Measurements from ENCODE around the gene AKAP7.
"Not testable (repeated sequence)": the region's sequence is repeated elsewhere in the genome, so short reads cannot be mapped to it uniquely, and the experiment has no call there.

AKAP7 gene

DNA sequence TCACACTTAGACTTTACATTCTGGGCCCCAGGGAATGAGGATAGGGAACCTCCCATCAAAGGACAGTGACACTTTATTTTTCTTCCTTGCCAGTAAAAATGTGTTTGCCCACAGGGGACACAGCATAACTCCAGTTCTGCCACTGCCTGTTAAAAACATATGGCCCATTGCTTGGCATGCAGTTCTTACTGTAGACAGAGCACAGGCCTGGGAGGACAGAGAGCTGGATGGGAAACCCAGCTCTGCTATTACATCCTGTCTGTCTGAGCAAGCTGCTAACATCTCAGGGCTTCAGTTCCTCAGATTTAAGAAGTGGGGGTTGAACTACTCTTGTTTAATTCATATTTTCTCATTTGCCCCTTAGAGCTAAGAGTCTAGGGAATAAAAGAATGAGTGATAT lies 120.2 kb downstream of the AKAP7 start:
- no peak for DNase-seq (ENCODE audit: low spot score)

DNA sequence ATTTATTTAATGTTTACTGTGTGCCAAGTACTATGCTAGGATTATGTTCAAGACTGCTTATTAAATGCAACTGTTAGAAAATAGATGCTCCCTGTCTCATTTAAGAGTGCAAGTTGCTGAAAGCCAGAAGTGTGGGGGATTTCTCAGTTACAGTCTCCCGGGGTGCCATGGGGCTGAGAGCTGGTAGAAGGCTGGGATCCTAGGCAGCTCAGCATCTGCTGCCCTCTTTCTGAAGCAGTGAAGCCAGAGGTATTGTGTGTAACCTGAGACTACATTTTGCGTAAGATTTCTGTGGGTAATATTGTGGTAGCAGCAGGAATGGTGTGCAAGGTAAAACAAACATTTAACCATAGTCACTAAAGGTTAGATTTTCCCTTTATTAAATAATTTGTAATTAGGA lies 120.6 kb downstream of the AKAP7 start:
- no peak for DNase-seq (ENCODE audit: low spot score)

DNA sequence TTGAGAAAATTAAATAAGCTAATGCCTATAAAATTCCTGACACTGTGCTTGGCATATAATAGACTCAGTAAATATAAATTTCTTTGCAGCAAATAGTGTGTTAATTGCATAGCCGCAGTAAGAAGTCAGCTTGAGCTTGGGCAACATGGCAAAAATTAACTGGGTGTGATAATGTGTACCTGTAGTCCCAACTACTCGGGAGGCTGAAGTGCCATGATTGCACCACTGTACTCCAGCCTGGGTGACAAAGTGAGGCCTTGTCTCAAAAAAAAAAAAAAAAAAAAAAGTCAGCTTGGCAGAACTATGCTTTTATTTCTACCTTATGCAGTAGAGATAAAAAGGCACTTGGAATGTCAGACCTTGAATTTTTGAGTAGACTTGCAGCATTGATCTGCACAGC lies 121.8 kb downstream of the AKAP7 start:
- no peak for DNase-seq (ENCODE audit: low spot score)

DNA sequence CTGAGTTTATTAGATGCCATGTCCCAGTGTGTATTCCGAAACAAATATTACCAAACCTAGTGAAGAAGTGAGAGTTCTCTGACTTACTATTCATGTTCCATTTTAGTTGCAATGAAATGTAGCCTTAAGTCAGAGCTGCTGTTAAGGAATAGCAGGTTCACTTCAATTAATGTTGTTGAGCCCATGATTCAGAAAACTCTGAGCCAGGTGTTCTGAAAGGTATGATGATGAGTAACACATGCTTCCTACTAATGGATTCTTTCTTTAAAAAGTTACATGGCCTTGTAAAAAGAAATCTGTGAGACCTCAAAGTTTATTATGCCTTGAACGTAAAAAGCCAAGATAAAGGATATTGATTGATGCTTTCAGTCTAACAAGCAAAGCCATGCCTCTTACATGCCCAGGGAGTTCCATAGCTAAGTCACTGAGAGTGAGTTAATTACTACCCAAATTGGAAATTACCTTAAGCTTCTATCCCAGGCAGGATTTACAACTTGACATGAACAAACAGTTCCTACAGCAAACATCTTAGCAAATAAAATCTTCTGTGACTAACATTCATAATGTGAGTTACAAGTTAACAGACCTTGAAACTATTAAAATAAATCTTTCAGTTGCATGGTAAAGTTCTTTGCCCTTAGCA lies 122.9 kb downstream of the AKAP7 start:
- DNase-seq (ENCODE audit: low spot score): no peak

DNA sequence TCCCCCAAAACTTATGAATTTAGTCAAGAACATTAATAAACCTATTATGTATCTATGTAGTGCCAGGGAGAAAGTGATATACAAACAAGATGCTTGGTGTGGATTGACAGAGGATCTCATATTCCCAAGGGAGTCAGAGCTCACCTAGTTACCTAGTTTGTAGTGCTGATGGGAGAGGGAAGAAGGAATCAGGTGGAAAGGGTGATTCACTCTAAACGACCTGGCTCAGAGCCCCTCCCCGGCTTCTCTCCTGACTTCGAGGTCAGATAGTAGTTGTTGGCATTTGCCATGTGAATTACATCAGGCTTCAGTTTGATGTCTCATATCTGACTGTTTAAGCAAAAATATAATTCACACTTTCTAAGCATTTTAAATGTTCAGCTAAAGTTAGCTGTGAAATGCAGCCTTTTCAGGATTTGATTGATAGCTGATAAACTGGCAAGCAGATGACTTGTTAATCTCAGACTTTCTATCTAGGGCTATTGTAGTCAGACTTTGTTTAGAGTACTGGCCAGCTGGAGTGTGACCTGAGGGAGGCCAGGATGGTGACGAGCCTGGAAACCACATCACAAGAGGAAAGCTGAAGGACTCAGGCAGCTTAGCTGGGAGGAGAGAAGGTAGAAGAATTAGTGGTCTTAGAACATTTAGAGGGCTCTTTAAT lies 123.7 kb downstream of the AKAP7 start:
- DNase-seq (ENCODE audit: low spot score): no peak

DNA sequence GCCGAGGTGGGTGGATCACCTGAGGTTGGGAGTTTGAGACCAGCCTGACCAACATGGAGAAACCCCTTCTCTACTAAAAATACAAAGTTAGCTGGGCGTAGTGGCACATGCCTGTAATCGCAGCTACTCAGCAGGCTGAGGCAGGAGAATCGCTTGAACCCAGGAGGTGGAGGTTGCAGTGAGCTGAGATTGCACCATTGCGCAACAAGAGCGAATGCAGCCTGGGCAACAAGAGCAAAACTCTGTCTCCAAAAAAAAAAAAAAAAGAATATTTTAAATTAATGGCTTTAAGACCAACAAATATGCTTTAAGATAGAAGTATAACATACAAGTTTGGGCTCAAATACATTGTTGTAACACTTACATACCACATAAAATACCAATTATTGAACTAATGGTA lies 125.7 kb downstream of the AKAP7 start:
- DNase-seq (ENCODE audit: low spot score): not testable (repeated sequence)

DNA sequence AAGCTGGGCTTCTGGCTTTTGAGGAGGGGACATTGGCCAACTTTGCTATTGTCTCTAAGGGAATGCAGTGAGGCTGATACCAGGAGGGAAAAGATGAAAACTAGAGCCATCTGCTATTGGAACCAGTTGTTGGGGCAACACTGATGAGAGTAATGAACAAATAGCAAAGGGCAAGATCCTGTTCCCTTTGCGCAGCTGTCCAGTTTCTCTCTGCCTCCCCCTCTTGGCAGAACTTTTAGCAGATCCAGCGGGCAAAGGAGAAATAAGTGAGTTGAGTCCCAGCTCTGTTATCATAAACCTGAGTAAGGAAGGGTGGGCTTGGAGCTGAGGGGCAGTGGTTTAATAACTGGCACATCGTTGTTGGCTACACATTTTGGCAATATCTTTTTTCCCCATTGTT lies 126.8 kb downstream of the AKAP7 start:
- no peak for DNase-seq (ENCODE audit: low spot score)

DNA sequence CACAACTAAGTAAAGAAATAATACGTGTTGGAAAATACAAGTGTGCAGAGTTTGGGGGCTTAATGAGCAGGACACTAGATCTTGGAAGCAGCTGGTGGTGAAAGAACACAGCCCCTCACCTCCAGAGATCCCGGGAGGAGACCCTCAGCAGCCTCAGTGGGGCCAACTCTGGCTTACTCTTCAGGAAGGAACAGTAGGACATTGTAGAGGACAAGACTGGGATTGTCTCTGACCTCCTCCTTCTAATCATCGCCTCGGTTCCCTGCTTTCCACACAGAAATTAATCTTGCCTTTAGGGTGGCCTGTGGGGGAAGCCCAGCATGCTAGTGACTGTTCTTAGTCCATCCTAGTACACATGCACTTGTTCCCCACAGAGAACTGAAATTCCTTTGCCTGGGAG lies 130.7 kb downstream of the AKAP7 start:
- DNase-seq (ENCODE audit: low spot score): no peak

DNA sequence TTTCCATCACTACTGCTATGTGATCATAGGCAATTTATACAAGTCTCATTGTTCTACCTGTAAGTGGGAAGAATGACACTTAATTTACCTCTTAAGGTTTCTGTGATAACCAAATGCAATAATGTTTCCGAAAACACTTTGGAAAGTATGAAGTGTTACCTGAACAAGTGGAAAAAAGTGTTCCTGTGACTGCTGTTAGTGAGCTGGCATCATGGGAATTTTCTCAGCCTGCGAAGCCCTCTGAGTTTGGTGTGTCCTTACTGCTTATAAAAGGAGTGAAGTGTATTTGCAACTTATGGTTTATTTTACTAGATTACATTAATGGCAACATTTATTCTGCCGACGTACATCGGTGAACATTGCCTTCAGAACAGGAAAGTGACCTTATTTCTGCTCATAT lies 133.0 kb downstream of the AKAP7 start:
- DNase-seq (ENCODE audit: low spot score): no peak

DNA sequence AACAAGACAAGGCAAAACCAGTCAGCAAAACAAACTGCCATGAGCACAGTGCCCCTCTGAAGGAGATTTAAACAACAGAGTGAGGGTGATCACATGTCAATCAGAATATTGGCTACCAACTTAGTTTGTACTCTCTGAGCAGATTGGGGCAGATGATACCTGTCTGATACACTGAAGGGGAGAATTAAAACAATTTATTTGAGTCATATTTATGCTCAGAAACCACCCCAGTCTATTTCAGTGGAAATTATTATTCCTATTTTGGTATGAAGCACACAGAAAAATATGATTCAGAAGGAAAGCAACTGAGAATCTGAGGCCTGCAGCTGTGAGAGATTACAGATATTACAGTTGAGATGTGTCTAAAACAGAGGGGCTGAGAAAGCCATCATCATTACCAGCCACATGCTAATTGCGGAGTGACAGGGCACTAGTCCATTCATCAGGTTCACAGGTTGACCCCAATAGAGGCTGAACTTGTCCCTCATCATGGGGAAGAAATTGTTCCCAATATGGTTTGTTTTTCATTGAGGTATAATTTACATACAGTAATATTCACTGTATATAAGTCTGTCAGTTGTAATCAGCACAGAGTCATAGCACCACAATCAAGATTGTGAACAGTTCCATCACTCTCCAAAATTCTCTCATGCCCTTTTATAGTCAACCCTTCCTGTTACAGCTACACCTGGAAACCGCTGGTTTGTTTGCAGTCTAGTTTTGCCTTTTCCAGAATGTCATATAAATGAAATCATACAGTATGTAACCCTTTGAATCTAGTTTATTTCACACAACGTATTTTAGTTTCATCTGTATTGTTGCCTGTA lies 134.5 kb downstream of the AKAP7 start:
- no peak for DNase-seq (ENCODE audit: low spot score)

DNA sequence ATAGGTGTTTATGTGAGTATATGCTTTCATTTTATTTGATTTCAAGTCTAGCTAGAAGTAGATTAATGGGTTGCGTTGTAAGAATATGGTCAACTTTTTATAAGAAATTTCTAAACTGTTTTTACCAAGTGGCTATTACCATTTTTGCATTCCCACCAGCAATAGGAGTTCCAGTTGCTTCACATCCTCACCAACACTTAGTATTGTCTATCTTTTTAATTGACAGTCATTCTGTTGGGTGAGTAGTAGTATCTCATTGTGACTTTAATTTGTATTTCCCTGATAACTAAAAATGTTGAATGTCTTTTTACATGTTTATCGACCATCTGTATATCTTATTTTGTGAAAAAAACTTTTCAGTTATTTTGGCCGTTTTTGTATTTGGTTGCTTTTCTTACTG lies 135.3 kb downstream of the AKAP7 start:
- DNase-seq (ENCODE audit: low spot score): no peak

DNA sequence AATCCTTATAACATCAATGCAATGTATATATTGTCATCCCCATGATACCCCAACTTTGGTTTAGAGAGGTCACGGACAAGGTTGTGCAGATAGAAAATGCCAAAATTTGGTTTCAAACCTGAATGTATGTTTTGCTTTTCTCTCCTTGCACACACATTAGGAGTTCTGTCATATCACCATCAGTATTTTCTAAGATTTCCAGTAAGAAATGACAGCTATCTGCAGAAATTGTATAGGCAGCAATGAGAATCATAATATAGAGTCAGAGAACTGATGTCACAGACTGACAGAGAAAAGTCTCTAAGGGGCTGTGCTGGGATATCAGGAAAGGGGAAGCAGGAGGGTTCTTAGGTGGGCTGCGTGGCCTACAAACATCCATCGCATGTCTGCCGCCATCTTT lies 140.0 kb downstream of the AKAP7 start:
- no peak for DNase-seq (ENCODE audit: low spot score)

DNA sequence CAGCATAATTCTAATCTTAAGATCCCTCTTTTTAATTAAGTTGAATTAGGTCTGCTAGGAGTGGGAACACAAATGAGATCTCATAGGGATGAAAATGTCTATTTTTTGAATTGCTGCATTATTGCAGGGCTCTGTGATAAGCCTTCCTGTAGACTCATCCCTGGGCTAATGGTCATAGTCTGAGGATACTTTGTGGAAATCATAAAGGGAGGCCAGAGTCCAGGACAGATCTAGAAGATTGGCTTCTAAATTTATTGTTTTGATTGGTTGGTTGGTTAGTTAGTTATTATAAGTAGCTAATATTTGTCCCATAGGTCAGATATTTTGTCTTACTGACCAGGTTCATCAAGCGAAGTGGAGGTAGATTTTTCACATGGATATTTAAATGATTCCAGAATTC lies 142.3 kb downstream of the AKAP7 start:
- DNase-seq (ENCODE audit: low spot score): no peak

DNA sequence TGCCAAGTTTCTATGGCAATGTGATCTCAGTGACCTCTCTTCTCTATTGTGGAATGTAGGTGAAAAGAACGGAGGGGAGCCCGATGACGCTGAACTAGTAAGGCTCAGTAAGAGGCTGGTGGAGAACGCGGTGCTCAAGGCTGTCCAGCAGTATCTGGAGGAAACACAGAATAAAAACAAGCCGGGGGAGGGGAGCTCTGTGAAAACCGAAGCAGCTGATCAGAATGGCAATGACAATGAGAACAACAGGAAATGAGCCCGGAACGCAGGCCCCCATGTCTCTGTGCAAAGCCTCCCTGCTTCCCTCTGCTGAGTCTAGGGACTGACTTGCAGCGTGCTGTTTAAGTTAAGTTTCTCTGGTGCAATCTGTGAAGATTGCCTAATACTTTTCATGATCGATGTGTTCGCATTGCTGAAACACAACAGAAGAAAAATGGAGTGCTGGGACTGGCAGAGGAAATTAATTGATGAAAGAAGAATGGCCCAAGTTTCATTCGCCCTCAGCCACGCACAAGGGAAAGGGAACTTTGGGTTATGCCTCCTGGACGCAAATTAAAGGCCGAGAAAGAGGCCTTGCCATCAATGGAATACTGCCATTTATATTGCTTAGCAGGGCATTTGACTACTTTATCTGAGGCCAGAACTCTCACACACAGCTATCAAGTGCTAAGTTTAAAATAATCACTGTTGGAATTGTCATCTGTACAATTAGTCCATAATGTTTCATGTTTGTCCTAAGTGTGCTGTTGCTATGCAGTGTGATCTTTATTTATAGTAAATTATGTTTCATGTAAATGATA lies 146.4 kb downstream of the AKAP7 start:
- DNase-seq (ENCODE audit: low spot score): peak; percentile 78

DNA sequence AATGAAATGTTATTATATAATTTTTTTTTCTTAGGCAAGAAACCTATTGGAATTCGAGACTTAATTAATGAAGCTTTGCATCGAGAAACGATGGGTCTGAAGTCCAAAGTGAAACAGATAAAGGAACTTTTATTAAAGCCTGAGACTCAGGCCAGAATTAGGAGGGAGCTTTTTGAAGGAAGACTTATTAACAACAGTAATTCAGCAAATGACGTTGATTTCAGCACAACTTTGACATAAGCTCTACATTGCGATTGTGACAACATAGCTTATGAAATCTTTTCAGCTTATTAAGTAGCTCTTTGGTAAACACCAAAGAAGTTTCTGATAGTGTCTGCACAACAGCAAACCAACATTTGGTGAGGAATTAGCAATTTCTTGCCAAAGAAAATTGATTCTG lies 147.1 kb downstream of the AKAP7 start:
- no peak for DNase-seq (ENCODE audit: low spot score)

DNA sequence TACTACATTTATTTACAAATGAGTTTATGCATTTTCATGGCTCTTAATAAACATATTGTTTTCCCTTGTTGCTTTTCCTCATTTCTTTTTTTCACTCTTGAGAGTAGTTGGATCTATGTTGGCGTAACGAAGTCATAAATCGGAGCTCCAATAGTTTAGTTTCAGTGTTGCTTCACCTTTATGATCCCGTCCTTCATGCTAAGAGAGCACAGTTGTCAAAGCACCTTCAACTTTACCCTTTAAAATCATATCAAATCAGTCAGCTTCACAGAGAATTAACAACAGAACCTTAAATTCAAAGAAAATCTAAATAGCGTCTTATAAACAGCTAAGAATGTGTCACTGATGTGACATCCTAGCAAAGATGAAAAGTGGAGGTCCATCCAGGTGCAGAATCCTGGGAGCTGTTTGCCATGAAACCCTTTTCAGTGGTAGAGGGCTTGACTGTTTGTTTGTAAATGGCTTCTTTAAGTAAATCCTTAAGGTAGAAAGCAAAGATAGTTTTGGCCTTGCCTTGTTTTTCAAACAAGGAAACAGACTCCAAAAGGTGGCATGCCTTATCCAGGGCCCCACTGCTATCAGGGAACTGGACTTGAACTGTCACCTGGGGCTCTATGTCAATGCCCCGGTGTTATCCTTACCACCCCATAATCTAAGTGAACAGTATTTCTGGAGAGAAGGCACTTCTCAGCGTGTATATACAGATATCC lies 148.4 kb downstream of the AKAP7 start:
- no peak for DNase-seq (ENCODE audit: low spot score)

DNA sequence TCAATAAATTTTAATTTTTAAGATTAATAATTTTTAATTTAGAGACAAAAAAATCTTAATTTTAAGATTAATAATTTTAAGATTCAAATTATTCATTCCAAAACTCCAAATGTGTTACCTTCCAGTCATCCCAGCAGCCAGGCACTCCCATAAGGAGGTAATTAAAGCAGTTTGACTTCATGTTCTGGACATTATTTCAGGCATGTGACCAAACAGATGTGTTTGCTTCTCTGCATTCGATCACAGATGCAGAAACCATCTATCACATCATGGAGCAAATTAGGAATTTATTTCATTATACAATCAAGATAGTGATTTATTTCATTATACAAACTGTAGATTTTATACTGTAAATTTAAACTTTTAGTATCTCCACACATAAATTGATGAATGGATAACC lies 150.3 kb downstream of the AKAP7 start:
- no peak for DNase-seq (ENCODE audit: low spot score)

DNA sequence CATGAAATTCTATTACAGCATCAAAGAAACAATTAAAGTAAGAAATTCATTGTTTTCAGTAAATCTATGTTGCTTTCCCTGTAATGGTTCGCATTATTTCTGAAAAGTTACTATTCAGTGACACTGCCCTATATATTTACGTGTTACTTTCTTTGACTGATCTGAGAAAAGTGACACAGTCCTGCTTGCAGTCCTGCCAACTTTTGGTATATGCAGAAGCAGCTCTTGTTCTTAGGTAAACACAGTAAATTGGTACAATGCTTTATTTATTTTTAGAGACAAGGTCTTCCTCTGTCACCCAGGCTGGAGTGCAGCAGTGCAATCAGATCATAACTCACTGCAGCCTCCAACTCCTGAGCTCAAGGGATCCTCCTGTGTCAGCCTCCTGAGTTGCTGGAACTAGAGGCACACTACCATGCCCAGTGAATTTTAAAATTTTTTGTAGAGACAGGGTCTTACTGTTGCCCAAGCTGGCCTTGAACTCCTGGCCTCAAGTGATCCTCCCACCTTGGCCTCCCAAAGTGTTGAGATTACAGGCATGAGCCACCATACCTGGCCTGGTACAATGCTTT lies 151.3 kb downstream of the AKAP7 start:
- no peak for DNase-seq (ENCODE audit: low spot score)

DNA sequence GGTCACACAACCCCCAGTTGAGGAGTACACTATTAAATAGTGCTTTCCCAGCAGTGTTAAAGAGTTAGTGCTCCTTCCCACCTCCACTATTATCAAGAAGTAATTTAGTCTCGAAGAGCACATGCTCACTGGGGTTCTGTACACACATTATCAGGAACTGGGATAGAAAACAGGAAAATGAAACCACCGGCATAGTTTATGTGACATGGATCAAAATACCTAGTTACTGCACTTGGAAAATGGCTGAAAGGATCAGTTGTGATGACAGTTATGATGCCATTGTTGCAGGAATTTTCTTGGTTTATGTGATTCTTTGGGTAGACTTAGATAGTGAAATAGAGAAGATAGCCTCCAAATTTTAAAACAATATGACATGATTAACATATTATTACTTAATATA lies 152.9 kb downstream of the AKAP7 start:
- DNase-seq (ENCODE audit: low spot score): no peak

DNA sequence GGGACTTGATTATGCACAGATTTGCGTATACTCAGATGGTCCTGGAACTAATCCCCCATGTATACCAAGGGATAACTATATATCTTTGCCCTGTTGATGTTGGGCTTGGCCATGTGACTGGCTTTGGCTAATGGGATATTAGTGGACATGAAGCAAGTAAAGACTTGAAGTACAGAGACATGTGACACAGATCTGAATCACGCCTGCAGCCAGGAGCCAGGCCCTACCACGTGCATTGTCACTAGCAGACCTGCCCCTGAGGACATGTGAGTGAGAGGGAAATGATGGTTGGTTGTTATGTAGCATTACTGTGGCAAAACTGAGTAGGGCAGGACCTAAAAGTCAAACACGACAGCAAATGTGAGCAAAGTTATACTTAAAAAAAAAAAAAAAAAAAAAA lies 155.7 kb downstream of the AKAP7 start:
- no peak for DNase-seq (ENCODE audit: low spot score)

DNA sequence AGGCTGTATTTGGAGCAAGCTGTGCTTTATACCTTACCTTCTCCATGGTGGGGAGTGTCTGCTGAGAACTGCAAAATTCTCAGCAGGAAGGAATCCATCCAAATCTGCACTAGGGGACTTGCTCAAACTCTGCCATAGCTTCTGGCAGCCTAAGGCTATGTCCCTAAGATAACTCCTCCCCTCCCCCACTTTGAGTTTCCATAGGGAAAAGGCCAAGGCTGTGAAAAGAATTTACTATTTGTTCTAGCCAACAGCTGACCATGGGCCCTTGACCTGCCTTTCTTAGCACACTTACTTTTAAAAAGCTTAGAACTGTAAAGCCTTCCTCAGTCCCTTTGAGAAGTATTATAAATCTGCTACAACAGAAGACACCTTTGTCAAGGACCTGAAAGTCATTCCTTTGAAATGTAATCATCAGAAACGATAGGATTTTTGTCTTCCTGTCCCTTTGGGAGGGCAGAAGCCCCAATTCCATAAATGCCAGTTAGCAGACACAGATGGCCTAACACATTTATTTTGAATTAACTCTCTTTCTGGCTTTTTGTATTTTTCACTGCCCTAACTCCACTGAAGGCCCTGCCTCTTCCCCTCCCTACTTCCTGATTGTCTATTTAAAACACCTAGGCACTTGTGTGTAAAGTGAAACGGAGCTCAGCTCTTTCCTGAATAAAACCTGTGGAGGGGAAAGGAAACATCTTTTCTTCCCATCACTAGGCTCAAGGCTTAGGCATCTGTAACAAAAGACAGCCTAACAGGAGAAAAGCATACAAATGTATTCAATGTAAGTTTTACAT lies 157.1 kb downstream of the AKAP7 start:
- no peak for DNase-seq (ENCODE audit: low spot score)

Measured in globus pallidus (tissue), 1 donor.